Jurkat, Clone E6-1 (cell line): ENCODE data around the gene MS4A6A. TPM values are rescaled to one million over a fixed set of nuclear protein-coding genes. Genes with fewer than 3 reads are reported as not detected.
"Not testable (repeated sequence)": the region's sequence is repeated elsewhere in the genome, so short reads cannot be mapped to it uniquely, and the experiment has no call there.

ENCODE experiments used
- DNase-seq: peaks from one replicate; pipeline ENCODE4 v3.0.0-alpha.2; 2011; ENCODE audit warnings: low read depth, low spot score
- H3K4me3 ChIP-seq: 2 replicates; pipeline ENCODE4 v1.5.1; 2011; ENCODE audit warnings: mild to moderate bottlenecking, low read length, control low read depth, moderate library complexity
- polyA plus RNA-seq: library from polyadenylated mRNA; unstranded; fragments of >200 nt; gene quantifications from one replicate; pipeline ENCODE4 v1.2.1, GENCODE V29; 2012; ENCODE audit warnings: missing spikeins; ENCODE audit not compliant: insufficient read length, insufficient read depth

The MS4A6A gene
- not detected for polyA plus RNA-seq

- no peak for DNase-seq
- H3K4me3 ChIP-seq = no peak within 1 kb of the TSS
Measured at GRCh38 chr11:60182541-60183330, at the start of gene MS4A6A. TSS of gene MS4A6A (minus strand) at chr11:60183083. CDS start at chr11:60181727, 1,356 bp downstream.

GRCh38 chr11:60230681-60231080 is 47.8 kb upstream of the MS4A6A start:
- no peak for DNase-seq
- H3K4me3 ChIP-seq = no peak overlapping the region

- no peak overlapping the region for H3K4me3 ChIP-seq
- DNase-seq = no peak
Measured at GRCh38 chr11:60222141-60222540, 39.3 kb upstream of the MS4A6A start.

GRCh38 chr11:60221692-60222091 is 38.8 kb upstream of the MS4A6A start:
- no peak overlapping the region for H3K4me3 ChIP-seq
- DNase-seq = no peak

- H3K4me3 ChIP-seq = no peak overlapping the region
- DNase-seq = no peak
Measured at GRCh38 chr11:60221181-60221580, 38.3 kb upstream of the MS4A6A start.

- no peak overlapping the region for H3K4me3 ChIP-seq
- DNase-seq = no peak
Measured at GRCh38 chr11:60214386-60214785, 31.5 kb upstream of the MS4A6A start.

GRCh38 chr11:60211206-60211605 is 28.3 kb upstream of the MS4A6A start:
- no peak for DNase-seq
- H3K4me3 ChIP-seq = no peak overlapping the region

GRCh38 chr11:60209977-60210376 is 27.1 kb upstream of the MS4A6A start:
- no peak for DNase-seq
- no peak overlapping the region for H3K4me3 ChIP-seq

GRCh38 chr11:60208951-60209350 is 26.1 kb upstream of the MS4A6A start:
- DNase-seq = no peak
- H3K4me3 ChIP-seq = no peak overlapping the region

- no peak for DNase-seq
Measured at GRCh38 chr11:60208146-60208895, 25.4 kb upstream of the MS4A6A start.

GRCh38 chr11:60206616-60207015 is 23.7 kb upstream of the MS4A6A start:
- no peak for DNase-seq
- no peak overlapping the region for H3K4me3 ChIP-seq

More at GRCh38 chr11:60208146-60208895, 25.4 kb upstream of the MS4A6A start:
- H3K4me3 ChIP-seq = no peak overlapping the region

GRCh38 chr11:60204922-60205321 is 22.0 kb upstream of the MS4A6A start:
- no peak overlapping the region for H3K4me3 ChIP-seq
- DNase-seq = no peak

GRCh38 chr11:60201334-60201733 is 18.5 kb upstream of the MS4A6A start:
- DNase-seq, H3K4me3 ChIP-seq: not testable (repeated sequence)

- no peak for DNase-seq
- H3K4me3 ChIP-seq = no peak overlapping the region
Measured at GRCh38 chr11:60197442-60197841, 14.6 kb upstream of the MS4A6A start.

- H3K4me3 ChIP-seq = no peak overlapping the region
- no peak for DNase-seq
Measured at GRCh38 chr11:60195923-60196368, 13.1 kb upstream of the MS4A6A start.

GRCh38 chr11:60194511-60194910 is 11.6 kb upstream of the MS4A6A start:
- no peak for DNase-seq
- H3K4me3 ChIP-seq = no peak overlapping the region

- peak; percentile 76 for DNase-seq
- no peak overlapping the region for H3K4me3 ChIP-seq
Measured at GRCh38 chr11:60193687-60194433, 11.0 kb upstream of the MS4A6A start.

GRCh38 chr11:60192564-60192963 is 9.7 kb upstream of the MS4A6A start:
- not testable (repeated sequence) for H3K4me3 ChIP-seq, DNase-seq

- not testable (repeated sequence) for H3K4me3 ChIP-seq, DNase-seq
Measured at GRCh38 chr11:60188481-60188880, 5.6 kb upstream of the MS4A6A start.
